KOPT-K1 (cell line): ENCODE results near the gene NEU2.

Source experiments
- H3K27ac ChIP-seq: fragments of 200-600 bp; sonication (generic); 2 replicates; pipeline ENCODE4 v1.5.1; 2016; ENCODE audit warnings: antibody characterized with exemption, mild to moderate bottlenecking, low read depth, low read length; ENCODE audit not compliant: poor library complexity, severe bottlenecking
- H3K36me3 ChIP-seq: fragments of 200-600 bp; sonication (generic); 2 replicates; pipeline ENCODE4 v1.5.1; 2017; ENCODE audit warnings: antibody characterized with exemption, mild to moderate bottlenecking, low read length, moderate library complexity; ENCODE audit not compliant: insufficient read depth
- H3K9me3 ChIP-seq: fragments of 200-600 bp; sonication (generic); 2 replicates; pipeline ENCODE4 v1.5.1; 2017; ENCODE audit warnings: antibody characterized with exemption, low read length, mild to moderate bottlenecking; ENCODE audit not compliant: insufficient read depth, poor library complexity, severe bottlenecking

Gene NEU2

GRCh38 chr2:233082222-233082930 lies 49.9 kb downstream of the NEU2 start:
- Histone ChIP-seq H3K36me3 (peaks cover 80% of the 10 kb centered on the region), H3K9me3 (no peaks in the 10 kb centered on the region), H3K27ac (no peak overlapping the region)

DNA sequence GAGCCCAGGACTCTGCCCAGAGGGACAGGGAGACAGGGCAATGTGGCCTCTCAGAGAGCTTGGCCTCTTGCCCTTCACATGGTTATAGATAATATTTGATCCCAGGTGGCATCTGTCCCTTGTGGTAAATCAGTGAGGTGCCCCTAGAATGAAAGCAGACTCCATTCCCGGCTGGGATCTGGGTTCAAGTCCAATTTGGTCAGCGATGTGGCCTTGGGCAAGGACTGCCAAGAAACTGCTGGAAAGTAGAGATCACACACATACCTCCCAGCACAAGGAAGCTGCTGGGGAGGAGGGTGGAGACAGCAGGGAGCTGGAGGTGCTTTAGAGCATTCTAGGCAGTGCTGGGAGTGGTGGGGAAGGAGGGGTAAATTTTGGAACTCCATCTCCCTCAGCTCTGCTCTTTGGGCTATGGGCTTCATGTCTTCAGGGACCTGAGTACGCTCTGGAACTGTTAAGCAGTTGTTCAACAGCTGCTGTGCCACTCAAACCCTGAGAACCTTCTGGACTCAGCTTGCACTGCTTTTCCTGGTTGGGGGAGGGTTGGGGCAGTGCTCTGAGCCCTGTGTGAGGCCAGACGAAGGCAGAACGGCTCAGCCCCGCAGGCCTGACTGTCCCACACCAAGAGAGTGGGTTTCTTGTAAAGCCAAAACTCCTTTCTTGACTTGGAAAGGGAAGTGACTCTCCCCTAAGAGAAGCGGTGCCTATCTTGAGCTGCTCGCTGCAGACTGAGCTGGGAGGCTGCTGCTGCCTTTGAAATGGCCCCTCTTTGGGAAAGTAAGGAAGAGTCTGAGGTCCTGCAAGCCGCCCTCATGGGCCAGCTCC lies 50.7 kb downstream of the NEU2 start:
- Histone ChIP-seq H3K27ac (peak overlapping the region; percentile 49), H3K9me3 (no peaks in the 10 kb centered on the region), H3K36me3 (peaks cover 88% of the 10 kb centered on the region)

GRCh38 chr2:233083782-233084181 lies 51.3 kb downstream of the NEU2 start:
- peak overlapping the region; percentile 49 for H3K27ac ChIP-seq
- no peaks in the 10 kb centered on the region for H3K9me3 ChIP-seq
- H3K36me3 ChIP-seq: peaks cover 94% of the 10 kb centered on the region

DNA sequence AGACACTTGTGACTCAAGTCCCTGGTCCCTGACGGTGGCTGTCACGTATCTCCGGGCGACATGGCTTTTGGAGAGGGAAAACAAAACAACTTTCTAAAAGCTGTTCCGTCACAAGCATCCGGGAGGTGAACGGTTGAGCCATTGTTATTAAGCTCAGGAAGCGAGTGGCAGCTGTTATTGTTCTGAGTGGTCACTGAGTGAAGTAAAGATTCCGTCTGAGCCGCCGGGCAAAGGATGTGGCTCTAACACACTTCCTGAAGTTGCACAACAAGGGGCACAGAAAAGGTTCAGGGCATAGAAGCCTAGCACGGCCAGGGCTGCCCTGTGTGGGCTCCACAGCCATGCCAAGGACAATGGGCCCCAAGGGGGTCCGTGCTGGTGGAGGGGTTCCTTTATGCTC lies 52.0 kb downstream of the NEU2 start:
- no peak overlapping the region for H3K27ac ChIP-seq
- H3K9me3 ChIP-seq: no peaks in the 10 kb centered on the region
- peaks cover 95% of the 10 kb centered on the region for H3K36me3 ChIP-seq
